HepG2 (cell line): Measurements from ENCODE around the gene DCAKD. TPM values are rescaled to one million over a fixed set of nuclear protein-coding genes. Genes with fewer than 3 reads are reported as not detected.
A peak's percentile ranks its signal among the peaks of the same experiment; 100 is the strongest.

ENCODE experiments used
- AKAP8 ChIP-seq: sonication (generic); formaldehyde crosslinking; IDR thresholded peaks from 2 replicates; pipeline ENCODE4 v1.5.1; 2020; ENCODE audit warnings: mild to moderate bottlenecking, missing genetic modification reagents
- ERF ChIP-seq: IDR thresholded peaks from 2 replicates; pipeline ENCODE4 v1.6.1; 2018; ENCODE audit warnings: missing biosample characterization, missing genetic modification reagents
- MBD4 ChIP-seq: IDR thresholded peaks from 2 replicates; pipeline ENCODE4 v1.6.1; 2012; ENCODE audit warnings: low read length, inconsistent platforms, borderline replicate concordance
- NCOA5 ChIP-seq: sonication (generic); formaldehyde crosslinking; IDR thresholded peaks from 2 replicates; pipeline ENCODE4 v1.4.0; 2020; ENCODE audit warnings: missing genetic modification reagents
- NCOR1 ChIP-seq: fragments of 200-600 bp; sonication (generic); IDR thresholded peaks from 2 replicates; pipeline ENCODE4 v1.7.0; 2017; ENCODE audit warnings: antibody characterized with exemption, low read length, borderline replicate concordance
- PAF1 ChIP-seq: IDR thresholded peaks from 2 replicates; pipeline ENCODE4 v1.6.1; 2016; ENCODE audit warnings: missing genetic modification reagents, missing compliant biosample characterization
- POLR2A ChIP-seq, 2 experiments: IDR thresholded peaks; 2 replicates each; pipeline ENCODE4 v1.6.1; 2011; ENCODE audit warnings: low read depth in 2 of 2, low read length in 2 of 2, mild to moderate bottlenecking in 1 of 2, moderate library complexity in 1 of 2; ENCODE audit not compliant: insufficient read depth in 1 of 2
- RXRB ChIP-seq: IDR thresholded peaks from 2 replicates; pipeline ENCODE4 v1.6.1; 2016; ENCODE audit warnings: borderline replicate concordance, missing genetic modification reagents, missing compliant biosample characterization
- STAG1 ChIP-seq: sonication (generic); formaldehyde crosslinking; IDR thresholded peaks from 2 replicates; pipeline ENCODE4 v1.4.0; 2020; ENCODE audit warnings: missing genetic modification reagents
- STAT5B ChIP-seq: sonication (generic); formaldehyde crosslinking; IDR thresholded peaks from 2 replicates; pipeline ENCODE4 v1.4.0; 2020; ENCODE audit warnings: missing genetic modification reagents
- YEATS4 ChIP-seq: sonication (generic); formaldehyde crosslinking; IDR thresholded peaks from 2 replicates; pipeline ENCODE4 v1.4.0; 2020; ENCODE audit warnings: missing genetic modification reagents, borderline replicate concordance
- ZBTB3 ChIP-seq: sonication (generic); formaldehyde crosslinking; IDR thresholded peaks from 2 replicates; pipeline ENCODE4 v1.4.0; 2020; ENCODE audit warnings: low read depth, mild to moderate bottlenecking, moderate library complexity, missing genetic modification reagents, borderline replicate concordance
- ZFP1 ChIP-seq: IDR thresholded peaks from 2 replicates; pipeline ENCODE4 v1.6.1; 2016
- ZNF251 ChIP-seq: sonication (generic); formaldehyde crosslinking; IDR thresholded peaks from 2 replicates; pipeline ENCODE4 v1.9.0; 2021; ENCODE audit warnings: mild to moderate bottlenecking, missing genetic modification reagents
- ZNF331 ChIP-seq: sonication (generic); formaldehyde crosslinking; IDR thresholded peaks from 2 replicates; pipeline ENCODE4 v1.4.0; 2020; ENCODE audit warnings: missing genetic modification reagents
- ZNF543 ChIP-seq: sonication (generic); formaldehyde crosslinking; IDR thresholded peaks from 2 replicates; pipeline ENCODE4 v1.4.0; 2020; ENCODE audit warnings: mild to moderate bottlenecking, missing genetic modification reagents
- polyA plus RNA-seq, 8 experiments: library from polyadenylated mRNA; depleted of rRNA in 3 of 8; stranded (reverse) in 7 of 8; unstranded in 1 of 8; fragments of >200 nt; fragmentation: Illumina TruSeq in 4 of 8; extraction: Trizol in 4 of 8; gene quantifications; 2 replicates each; pipeline versions ENCODE4 v1.2.1 to v1.2.3, GENCODE V29; 2011 to 2016; ENCODE audit warnings: low read depth in 4 of 8, missing spikeins in 1 of 8, mixed read lengths in 1 of 8; ENCODE audit not compliant: insufficient read depth in 1 of 8
- total RNA-seq, 5 experiments: library from RNA; depleted of rRNA; stranded (reverse); fragments of >200 nt; fragmentation: Illumina TruSeq; extraction: Trizol; gene quantifications; 2 replicates each; pipeline ENCODE4 v1.2.3, GENCODE V29; 2016; ENCODE audit warnings: low read depth in 1 of 5
- TF ChIP-seq, protein P1 (sequence below): sonication (generic); formaldehyde crosslinking; conservative IDR thresholded peaks from 2 replicates; pipeline ENCODE4 v1.4.0; 2020; ENCODE audit warnings: missing genetic modification reagents
- TF ChIP-seq, protein P2 (sequence below): sonication (generic); formaldehyde crosslinking; IDR thresholded peaks from 2 replicates; pipeline ENCODE4 v1.8.1; 2022; ENCODE audit warnings: mild to moderate bottlenecking, missing genetic modification reagents
- TF ChIP-seq, protein P3 (sequence below): sonication (generic); formaldehyde crosslinking; conservative IDR thresholded peaks from 2 replicates; pipeline ENCODE4 v1.5.0; 2020; ENCODE audit warnings: missing genetic modification reagents
- TF ChIP-seq, protein P4 (sequence below): sonication (generic); formaldehyde crosslinking; IDR thresholded peaks from 2 replicates; pipeline ENCODE4 v1.9.0; 2022; ENCODE audit warnings: missing genetic modification reagents, mild to moderate bottlenecking, borderline replicate concordance
- TF ChIP-seq, protein P5 (sequence below): sonication (generic); formaldehyde crosslinking; IDR thresholded peaks from 2 replicates; pipeline ENCODE4 v1.8.1; 2023; ENCODE audit warnings: mild to moderate bottlenecking, missing genetic modification reagents

The DCAKD gene
- total and polyA plus RNA-seq, 2 of the 13 experiments (the other 11 are each of a cell fraction or from before 2014, with no cell fraction given) = 25.9 to 29.2 TPM

DNA sequence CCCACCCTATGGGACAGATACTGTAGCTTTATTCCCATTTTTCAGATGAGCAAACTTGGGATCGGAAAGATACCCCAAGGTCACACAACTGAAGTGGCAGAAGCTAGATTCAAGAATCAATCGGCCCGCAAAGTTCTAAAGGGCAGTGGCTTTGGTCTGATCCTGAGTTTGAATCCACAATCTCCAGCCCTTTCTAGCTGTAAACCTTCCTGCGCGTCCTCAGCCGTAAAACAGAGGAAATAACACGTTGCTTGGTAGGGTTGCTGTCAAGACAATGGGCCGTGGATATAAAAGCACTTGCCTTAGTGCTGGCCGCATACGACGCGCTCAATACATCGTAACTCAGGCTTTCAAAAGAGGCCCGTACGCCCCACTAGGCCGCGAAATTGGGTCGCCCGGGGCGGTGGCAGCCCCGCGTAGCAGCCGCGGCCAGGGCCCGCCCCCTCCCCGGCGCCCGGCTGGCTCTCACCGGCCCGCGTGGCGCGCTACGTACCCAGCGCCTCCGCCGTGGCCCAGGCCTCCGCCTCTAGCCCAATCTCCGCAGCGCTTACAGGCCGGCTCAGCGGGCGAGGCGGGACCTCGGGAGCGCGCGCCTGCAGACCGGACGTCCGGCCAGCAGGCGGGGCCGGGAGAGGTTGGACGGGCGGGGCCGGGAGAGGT lies at the start of gene DCAKD (continued):
- TF ChIP-seq ZFP1 (CRISPR knock-in tag) (no peak), MBD4 (no peak), ZNF331 (CRISPR knock-in tag) (peak; percentile 30), YEATS4 (CRISPR knock-in tag) (peak; percentile 81; the same call in 1 of the 2 replicates), ZNF543 (CRISPR knock-in tag) (no peak), NCOR1 (no peak), ERF (CRISPR knock-in tag) (no peak; the same call in 1 of the 2 replicates), ZNF251 (no peak), STAG1 (CRISPR knock-in tag) (no peak), RXRB (CRISPR knock-in tag) (no peak), POLR2A (IDR thresholded peaks at IDR 0.05; ENCODE audit: insufficient read depth in 1 of 2, low read depth in 2 of 2, low read length in 2 of 2) (peak; percentile 75 to 76), AKAP8 (CRISPR knock-in tag) (no peak; the same call in 1 of the 2 replicates), STAT5B (CRISPR knock-in tag) (no peak), PAF1 (no peak), ZBTB3 (CRISPR knock-in tag) (0 out of 2 replicates have a peak, but pooled peaks have one; percentile 38), NCOA5 (no peak)
- TF ChIP-seq, protein P1, sequence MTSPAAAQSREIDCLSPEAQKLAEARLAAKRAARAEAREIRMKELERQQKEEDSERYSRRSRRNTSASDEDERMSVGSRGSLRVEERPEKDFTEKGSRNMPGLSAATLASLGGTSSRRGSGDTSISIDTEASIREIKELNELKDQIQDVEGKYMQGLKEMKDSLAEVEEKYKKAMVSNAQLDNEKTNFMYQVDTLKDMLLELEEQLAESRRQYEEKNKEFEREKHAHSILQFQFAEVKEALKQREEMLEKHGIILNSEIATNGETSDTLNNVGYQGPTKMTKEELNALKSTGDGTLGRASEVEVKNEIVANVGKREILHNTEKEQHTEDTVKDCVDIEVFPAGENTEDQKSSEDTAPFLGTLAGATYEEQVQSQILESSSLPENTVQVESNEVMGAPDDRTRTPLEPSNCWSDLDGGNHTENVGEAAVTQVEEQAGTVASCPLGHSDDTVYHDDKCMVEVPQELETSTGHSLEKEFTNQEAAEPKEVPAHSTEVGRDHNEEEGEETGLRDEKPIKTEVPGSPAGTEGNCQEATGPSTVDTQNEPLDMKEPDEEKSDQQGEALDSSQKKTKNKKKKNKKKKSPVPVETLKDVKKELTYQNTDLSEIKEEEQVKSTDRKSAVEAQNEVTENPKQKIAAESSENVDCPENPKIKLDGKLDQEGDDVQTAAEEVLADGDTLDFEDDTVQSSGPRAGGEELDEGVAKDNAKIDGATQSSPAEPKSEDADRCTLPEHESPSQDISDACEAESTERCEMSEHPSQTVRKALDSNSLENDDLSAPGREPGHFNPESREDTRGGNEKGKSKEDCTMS = no peak
- TF ChIP-seq, protein P2, sequence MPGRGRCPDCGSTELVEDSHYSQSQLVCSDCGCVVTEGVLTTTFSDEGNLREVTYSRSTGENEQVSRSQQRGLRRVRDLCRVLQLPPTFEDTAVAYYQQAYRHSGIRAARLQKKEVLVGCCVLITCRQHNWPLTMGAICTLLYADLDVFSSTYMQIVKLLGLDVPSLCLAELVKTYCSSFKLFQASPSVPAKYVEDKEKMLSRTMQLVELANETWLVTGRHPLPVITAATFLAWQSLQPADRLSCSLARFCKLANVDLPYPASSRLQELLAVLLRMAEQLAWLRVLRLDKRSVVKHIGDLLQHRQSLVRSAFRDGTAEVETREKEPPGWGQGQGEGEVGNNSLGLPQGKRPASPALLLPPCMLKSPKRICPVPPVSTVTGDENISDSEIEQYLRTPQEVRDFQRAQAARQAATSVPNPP (CRISPR knock-in tag) = peak; percentile 90
- TF ChIP-seq, protein P3, sequence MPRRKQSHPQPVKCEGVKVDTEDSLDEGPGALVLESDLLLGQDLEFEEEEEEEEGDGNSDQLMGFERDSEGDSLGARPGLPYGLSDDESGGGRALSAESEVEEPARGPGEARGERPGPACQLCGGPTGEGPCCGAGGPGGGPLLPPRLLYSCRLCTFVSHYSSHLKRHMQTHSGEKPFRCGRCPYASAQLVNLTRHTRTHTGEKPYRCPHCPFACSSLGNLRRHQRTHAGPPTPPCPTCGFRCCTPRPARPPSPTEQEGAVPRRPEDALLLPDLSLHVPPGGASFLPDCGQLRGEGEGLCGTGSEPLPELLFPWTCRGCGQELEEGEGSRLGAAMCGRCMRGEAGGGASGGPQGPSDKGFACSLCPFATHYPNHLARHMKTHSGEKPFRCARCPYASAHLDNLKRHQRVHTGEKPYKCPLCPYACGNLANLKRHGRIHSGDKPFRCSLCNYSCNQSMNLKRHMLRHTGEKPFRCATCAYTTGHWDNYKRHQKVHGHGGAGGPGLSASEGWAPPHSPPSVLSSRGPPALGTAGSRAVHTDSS = no peak
- TF ChIP-seq, protein P4, sequence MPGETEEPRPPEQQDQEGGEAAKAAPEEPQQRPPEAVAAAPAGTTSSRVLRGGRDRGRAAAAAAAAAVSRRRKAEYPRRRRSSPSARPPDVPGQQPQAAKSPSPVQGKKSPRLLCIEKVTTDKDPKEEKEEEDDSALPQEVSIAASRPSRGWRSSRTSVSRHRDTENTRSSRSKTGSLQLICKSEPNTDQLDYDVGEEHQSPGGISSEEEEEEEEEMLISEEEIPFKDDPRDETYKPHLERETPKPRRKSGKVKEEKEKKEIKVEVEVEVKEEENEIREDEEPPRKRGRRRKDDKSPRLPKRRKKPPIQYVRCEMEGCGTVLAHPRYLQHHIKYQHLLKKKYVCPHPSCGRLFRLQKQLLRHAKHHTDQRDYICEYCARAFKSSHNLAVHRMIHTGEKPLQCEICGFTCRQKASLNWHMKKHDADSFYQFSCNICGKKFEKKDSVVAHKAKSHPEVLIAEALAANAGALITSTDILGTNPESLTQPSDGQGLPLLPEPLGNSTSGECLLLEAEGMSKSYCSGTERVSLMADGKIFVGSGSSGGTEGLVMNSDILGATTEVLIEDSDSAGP (CRISPR knock-in tag) = peak; percentile 31
- TF ChIP-seq, protein P5, sequence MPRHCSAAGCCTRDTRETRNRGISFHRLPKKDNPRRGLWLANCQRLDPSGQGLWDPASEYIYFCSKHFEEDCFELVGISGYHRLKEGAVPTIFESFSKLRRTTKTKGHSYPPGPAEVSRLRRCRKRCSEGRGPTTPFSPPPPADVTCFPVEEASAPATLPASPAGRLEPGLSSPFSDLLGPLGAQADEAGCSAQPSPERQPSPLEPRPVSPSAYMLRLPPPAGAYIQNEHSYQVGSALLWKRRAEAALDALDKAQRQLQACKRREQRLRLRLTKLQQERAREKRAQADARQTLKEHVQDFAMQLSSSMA (CRISPR knock-in tag) = no peak; the same call in 1 of the 2 replicates
